Peyer's patch (tissue), 4 donors: ENCODE measurements around the gene ZFPM1.

Source experiments
- CTCF ChIP-seq, 6 experiments: fragments of 450-650 bp in 4 of 6; fragments of 200-600 bp in 2 of 6; sonication (generic) in 1 of 6; IDR thresholded peaks; one replicate each; pipeline ENCODE4 v1.5.1; 2017 to 2019; ENCODE audit warnings: antibody characterized with exemption in 6 of 6, mild to moderate bottlenecking in 3 of 6, moderate library complexity in 1 of 6
- POLR2A ChIP-seq, 2 donors: fragments of 450-650 bp; IDR thresholded peaks; one replicate each; pipeline ENCODE4 v1.5.1; 2017; ENCODE audit warnings: antibody characterized with exemption in 2 of 2, mild to moderate bottlenecking in 2 of 2, moderate library complexity in 2 of 2

GRCh38 chr16:88503771-88504488 is 50.9 kb downstream of the ZFPM1 start:
- TF ChIP-seq CTCF (IDR thresholded peaks at IDR 0.05) (no peak), POLR2A (IDR thresholded peaks at IDR 0.05) (no peak)
